ENCODE measurements around the gene GRIK5.
"Not testable (repeated sequence)": the region's sequence is repeated elsewhere in the genome, so short reads cannot be mapped to it uniquely, and the experiment has no call there.

GRIK5 gene

GRCh38 chr19:42006569-42006968 lies 63.4 kb downstream of the GRIK5 start:
- DNase-seq: no peak

- DNase-seq: no peak
Measured at GRCh38 chr19:42005504-42005903, 64.5 kb downstream of the GRIK5 start.

DNA sequence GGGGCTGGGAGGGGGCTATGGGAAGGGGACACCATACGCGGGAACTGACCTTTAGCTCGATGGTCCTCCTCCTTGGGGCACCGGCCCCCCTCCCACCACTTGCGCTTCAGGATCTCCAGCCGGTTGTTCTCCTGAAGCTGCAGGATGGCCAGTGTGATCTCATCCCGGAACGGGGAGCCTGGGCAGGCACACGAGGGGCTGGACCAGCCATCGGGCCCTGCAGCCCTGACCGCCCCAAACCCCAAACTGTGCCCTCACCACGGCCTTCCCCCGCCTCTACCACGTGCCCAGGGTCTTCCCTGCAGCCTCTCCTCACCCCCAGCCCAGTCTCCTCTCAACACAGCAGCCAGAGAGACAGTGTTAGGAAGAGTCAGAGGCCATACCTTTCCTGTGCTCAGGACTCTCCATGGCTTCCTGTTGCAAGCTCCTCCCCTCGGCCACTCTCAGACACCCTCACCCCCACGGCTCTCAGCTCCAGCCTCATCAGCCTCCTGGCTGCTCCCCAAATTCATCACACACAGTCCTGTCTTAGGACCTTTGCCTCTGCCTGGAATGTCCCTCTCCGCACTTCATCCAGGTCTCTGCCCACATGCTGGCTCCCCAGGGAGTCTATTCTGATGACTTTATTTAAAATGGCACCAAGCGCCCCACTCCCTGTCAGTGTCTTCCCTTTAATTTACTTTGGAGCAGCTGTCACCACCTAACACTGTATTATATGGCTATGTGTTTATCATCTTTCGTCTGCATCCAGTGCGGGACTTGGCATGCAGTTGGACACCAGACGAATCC lies 66.3 kb downstream of the GRIK5 start:
- DNase-seq: no peak

- DNase-seq: no peak
Measured at GRCh38 chr19:41999878-42000208, 70.2 kb downstream of the GRIK5 start.

DNA sequence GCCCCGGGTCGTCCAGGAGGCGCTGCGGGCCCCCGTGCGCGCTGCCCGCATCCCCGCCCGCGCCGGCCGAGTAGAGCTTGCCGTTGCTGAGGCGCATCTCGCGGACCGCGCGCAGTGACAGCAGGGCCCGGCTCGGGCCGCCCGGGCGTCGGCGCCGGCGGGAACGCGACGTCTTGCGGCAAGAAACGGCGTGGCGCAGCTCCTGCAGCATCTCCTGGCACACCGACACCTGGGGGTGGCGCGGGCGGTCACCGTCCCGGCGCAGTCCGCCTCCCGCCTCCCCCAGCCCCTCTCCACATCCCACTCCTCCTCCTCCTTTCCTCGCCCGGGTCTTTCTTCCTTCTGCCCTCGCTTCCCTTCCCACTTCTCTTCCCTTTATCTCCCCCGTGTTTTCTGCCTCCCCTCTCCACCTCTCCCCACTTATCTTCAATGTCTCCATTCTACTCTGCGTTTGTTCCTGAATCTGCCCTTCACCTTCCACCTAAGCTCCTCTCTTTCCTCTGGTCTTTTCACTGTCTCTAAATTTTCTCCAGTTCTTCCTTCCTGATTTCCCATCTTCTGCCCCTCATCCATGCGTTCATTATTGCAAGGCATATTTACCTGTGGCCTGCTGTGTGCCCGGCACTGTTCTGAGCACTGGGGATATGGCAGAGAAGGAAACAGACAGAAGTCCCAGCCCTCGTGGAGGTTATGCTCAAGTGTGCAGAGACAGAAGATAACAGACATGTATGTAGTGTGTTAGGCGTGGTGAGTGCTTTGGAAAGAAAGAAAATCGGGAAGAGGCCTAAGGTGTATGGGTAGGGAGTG lies 70.7 kb downstream of the GRIK5 start:
- no peak for DNase-seq

GRCh38 chr19:41998246-41999020 lies 71.6 kb downstream of the GRIK5 start:
- DNase-seq: peak; percentile 41

DNA sequence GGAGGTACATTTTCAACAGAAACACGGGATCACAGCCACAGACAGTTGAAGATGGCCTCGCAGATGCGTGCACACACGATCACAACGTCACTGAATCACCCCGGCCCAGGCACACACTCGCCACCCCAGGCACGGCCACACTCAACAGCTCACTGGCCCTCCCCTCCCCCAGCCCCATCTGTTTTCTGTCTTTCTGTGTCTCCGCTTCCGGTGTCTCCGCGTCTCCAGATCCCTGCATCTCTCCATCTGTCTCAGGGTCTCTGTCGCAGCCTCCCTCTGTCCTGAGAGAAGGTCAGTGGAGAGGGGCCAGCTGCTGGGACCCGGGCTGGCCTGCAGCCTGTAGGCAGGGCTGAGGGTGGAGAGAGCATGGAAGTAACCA lies 72.2 kb downstream of the GRIK5 start:
- DNase-seq: peak; percentile 23

- DNase-seq: no peak
Measured at GRCh38 chr19:41997121-41997850, 72.7 kb downstream of the GRIK5 start.

DNA sequence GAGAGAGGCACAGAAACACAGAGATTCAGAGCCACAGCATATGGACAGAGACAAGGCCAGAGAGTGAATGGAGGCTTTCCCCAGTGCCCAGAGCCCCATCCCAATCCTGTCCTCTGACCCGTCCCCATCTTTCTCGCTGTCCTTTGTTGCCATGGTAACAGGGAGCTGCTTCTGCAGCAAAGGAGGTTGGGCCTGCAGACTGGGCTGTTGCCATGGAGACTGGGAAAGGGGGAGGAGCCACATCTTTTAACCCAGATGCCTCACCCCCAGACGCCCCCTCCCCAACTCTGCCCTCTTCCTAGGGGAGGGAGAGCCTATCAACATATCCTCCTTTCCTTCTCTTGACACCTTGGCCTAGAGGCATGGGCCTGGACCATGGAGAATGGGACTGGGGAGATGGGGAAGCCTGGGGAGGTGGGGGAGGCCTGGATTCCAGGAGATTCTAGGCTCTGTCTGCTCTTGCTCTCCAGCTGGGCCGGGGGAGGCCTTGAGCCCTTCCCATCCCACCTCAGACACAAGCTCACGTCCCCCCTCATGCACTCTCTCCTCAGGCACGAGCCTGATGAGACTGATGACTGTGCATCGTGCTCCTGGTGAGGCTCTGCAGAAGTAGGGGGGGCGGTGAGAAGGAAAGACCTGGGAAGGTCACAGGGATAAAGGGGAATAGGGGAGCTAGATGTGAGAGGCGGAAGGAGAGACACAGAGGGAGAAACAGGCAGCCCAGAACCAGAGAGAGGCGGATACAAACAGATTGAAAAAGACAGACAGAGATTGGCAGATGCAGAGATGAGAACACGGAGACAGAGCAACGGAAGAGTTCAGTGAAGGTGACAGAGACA lies 73.8 kb downstream of the GRIK5 start:
- DNase-seq: peak; percentile 23

- no peak for DNase-seq
Measured at GRCh38 chr19:41994994-41995958, 74.7 kb downstream of the GRIK5 start.

DNA sequence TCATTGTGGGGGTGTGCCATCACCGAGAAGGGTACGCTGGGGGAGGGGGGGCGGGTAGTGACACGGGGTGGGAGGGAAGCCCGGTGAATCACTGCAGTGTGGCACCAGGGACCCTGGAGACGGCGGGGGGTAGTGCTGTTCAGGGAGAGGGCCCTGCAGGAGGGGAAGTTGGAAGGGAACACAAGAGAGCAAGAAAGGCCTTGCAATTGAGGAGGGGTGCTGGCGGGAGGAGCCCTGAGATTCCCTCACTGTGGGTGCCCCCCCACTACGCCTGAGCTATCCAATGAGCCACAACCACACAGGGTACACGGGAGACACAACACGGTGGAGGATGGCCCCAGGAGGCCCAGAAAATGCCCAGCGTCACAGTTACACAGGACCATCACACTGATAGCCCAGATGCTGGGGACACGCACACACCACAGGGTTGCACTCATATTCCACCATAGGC lies 75.5 kb downstream of the GRIK5 start:
- DNase-seq: no peak

DNA sequence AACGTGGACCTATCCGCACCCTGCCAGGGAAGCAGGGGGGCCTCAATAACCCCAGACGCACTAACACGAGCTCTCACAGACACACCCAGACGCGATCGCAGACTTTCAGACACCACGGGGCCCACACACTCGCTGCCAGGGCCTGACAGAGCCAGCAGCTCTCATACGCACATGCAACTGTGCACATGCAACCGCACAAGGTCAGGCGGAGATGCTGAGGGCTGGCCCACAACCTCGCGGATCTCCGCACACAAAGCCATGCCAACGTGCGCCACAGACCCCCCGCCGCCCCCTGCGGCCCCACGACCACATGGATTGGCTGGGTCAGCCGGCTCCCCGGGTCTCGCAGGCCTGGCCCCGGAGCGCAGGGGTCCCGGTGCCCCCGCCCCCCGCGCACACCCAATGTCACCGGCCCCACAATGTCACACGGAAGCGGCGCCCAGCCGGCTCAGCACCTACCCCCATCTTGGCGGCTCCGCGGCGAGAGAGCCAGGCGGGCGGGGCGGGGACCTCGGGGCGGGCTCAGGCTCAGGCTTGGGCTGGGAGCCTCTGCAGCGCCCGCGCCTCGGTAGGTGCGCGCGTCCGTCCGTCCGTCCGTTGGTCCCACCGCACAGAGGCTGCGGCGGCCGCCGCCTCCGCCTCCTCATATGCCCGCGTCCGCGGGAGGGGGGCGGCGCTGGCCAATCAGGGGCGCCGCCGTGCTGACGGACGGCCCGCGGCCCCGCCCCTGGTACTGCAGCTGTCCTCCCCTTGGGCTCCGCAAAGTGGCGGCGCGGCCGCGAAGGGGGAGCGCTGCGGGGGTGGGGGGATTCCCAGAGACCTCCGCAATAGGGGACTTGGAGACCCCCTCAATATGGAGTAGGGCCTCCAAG lies 76.2 kb downstream of the GRIK5 start, which contains the start of gene ATP1A3:
TSS of gene ATP1A3 (minus strand) at position 619 of the 872 bp plus-strand sequence. CDS start at position 465, 154 bp downstream.
- DNase-seq: peak; percentile 77

- not testable (repeated sequence) for DNase-seq
Measured at GRCh38 chr19:41991925-41992569, 78.0 kb downstream of the GRIK5 start.

- no peak for DNase-seq
Measured at GRCh38 chr19:41991025-41991424, 79.0 kb downstream of the GRIK5 start.

GRCh38 chr19:41990615-41991014 lies 79.4 kb downstream of the GRIK5 start:
- no peak for DNase-seq

DNA sequence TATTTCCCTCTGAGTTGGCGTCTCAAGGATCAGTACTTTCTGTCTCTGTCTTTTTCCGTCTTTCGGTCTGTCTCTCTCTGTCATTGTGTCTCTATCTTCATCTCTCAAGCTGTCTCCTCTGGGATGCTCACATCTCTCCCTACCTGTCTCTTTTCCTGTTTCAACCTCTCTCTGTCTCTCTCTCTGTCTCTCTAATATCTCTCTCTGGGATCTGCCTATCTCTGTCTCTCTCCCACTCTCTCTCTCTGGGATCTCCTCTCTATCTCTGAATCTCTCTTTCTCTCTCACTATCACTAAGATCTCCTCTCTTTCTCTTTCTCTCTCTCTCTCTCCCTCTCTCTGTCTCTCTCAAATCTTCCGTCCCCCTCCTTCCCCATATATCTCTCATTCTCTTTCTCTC lies 80.0 kb downstream of the GRIK5 start:
- no peak for DNase-seq

DNA sequence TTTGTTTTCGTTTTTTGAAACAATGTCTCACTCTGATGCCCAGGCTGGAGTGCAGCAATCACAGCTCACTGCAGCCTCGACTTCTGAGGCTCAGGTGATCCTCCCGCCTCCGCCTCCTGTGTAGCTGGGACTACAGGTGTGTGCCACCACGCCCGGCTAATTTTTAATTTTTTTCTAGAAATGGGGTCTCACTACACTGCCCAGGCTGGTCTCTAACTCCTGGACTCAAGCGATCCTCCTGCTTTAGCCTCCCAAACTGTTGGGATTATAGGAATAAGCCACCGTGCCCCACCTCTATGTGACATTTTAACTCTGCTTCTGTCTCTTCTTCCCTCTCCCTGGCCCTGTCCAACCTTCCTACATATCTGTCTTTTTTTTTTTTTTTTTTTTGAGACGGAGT lies 81.1 kb downstream of the GRIK5 start:
- no peak for DNase-seq

- no peak for DNase-seq
Measured at GRCh38 chr19:41987141-41987860, 82.7 kb downstream of the GRIK5 start.

All from NCI-H748 treated with DMSO at 0.1 percent for 48 hours (cell line).